Fibroblast of skin of abdomen (primary cell): ENCODE measurements around the gene ADARB1.
"Not testable (repeated sequence)": the region's sequence is repeated elsewhere in the genome, so short reads cannot be mapped to it uniquely, and the experiment has no call there.

Experiments used
- DNase-seq: peaks from one replicate; pipeline ENCODE4 v3.0.0-alpha.2; 2013

Gene ADARB1

DNA sequence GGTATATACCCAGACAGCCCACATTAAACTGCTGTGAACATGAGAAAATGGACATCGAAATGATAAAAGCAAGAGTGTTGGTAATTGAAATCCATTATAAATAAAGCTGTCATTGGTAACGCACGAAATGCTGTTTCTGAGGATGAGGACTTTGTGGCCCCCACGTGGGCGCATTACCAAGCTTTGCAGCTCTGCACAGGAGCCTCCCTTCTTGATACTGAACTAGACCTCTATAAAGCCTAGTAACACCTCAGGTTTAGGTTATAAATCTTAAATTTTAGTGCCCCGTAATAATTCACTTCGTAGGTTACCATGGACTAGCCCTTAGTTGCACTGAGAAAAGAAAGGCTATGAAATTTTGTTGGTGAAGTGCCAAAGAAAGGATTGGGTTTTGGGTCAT, 45.4 kb downstream of the ADARB1 start:
- DNase-seq: no peak

- DNase-seq: no peak
Measured at GRCh38 chr21:45120975-45121374, 46.6 kb downstream of the ADARB1 start.

DNA sequence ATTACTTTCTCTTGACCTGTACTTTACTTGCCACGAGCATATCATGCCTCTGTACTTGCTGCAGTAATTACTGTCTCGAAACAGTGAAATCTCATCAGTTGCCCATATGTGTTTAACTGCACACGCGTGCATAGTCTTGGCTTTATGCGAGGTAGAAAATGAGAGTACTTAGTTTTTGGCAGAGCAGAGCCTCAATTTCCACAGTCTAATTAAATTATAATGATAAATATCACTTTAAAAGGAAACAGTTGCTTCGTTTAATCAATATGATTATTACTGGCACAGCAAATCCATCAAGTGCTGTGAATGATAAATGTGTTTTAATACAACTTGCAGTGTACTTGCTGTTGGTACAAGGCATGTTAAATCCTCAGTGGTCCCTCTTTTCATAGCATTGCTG, 47.6 kb downstream of the ADARB1 start:
- no peak for DNase-seq

DNA sequence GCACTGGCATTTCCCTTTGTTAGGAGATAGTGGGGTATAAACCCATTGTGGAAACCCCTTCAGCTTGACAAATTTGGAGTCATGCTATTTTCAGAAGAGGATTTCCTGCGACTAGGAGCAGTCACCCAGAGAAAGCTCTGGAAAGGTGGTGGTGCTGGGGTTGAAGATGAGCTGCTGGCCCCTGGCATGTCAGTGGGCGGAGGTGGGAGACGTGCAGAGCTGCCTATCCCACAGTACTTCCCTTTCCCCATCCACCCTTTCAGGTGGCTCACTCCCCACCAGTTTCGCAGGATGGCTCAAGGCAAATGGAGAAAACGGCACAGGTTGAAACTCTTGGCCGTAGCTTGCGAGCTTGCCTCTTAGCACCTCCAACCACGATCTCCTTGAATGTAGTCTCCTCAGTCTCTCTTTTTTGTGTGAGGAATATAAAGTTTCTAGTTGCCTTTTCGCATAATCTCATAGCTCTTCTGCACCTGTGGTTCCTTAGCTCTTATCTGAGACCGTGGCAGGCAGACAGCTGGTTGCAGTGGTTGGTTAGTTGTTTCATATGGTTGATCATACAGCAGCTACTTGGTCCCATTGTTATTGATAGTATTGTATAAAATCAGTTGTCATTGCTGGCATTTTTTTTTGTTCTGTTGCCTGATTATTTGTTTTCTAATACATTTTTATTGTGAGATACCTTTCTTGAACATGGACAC, 48.2 kb downstream of the ADARB1 start:
- DNase-seq: no peak

GRCh38 chr21:45123440-45123839, 49.1 kb downstream of the ADARB1 start:
- no peak for DNase-seq

DNA sequence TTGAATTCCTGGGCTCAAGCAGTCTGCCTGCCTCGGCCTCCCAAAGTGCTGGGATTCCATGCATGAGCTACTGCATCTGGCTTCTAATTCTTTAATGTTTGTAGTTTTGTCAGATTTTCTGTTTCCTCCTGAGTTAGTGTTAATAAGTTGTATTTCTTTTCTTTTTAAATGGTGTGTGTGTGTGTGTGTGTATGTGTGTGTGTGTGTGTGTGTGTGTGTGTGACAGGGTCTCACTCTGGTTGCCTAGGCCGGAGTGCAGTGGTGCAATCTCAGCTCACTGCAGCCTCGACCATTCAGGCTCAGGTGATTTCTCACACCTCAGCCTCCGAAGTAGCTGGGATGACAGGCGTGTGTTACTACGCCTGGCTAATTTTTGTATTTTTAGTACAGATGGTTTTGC, 50.2 kb downstream of the ADARB1 start:
- DNase-seq: no peak

DNA sequence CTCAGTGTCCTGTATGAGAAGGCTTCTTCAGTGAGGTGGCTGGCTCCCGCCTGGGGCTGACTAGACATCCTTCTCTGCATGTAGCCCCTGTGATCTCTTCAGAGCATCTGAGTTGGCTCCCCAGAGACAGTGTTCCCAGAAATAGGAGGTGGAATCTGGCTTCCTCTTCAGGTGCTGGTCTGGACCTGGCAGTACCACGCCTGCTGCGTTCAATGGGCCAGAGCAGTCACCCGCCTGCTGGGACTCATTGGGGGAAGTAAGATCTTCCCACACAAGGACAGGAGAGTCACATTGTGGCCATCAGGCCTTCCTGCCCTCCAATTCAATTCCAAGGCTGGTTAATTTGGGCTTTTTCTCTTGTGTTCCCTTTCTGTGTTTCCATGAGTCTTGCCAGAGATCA, 51.0 kb downstream of the ADARB1 start:
- DNase-seq: no peak

DNA sequence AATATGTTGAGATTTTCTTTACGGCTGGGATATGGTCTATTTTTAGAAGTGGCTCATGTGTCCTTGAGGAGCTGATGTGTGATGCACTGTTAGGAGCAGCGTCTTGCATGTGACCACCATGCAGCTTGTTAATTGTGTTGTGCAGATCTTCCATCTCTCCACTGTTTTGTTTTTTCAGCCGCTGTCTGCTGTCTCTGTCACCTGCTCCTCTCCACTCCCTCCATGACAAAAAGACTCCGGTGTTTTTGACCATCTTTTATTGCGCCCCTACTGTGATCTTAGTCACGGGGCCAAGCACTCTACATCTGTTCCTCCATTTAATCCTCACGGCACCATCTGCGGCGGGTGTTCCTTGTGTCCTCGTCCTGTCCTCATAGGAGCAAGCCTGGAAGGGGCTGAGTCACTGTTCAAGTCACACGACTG, 51.8 kb downstream of the ADARB1 start:
- DNase-seq: no peak

GRCh38 chr21:45126983-45127382, 52.6 kb downstream of the ADARB1 start:
- no peak for DNase-seq

- no peak for DNase-seq
Measured at GRCh38 chr21:45127937-45128336, 53.6 kb downstream of the ADARB1 start.

GRCh38 chr21:45128613-45129188, 54.3 kb downstream of the ADARB1 start:
- DNase-seq: peak; percentile 64

DNA sequence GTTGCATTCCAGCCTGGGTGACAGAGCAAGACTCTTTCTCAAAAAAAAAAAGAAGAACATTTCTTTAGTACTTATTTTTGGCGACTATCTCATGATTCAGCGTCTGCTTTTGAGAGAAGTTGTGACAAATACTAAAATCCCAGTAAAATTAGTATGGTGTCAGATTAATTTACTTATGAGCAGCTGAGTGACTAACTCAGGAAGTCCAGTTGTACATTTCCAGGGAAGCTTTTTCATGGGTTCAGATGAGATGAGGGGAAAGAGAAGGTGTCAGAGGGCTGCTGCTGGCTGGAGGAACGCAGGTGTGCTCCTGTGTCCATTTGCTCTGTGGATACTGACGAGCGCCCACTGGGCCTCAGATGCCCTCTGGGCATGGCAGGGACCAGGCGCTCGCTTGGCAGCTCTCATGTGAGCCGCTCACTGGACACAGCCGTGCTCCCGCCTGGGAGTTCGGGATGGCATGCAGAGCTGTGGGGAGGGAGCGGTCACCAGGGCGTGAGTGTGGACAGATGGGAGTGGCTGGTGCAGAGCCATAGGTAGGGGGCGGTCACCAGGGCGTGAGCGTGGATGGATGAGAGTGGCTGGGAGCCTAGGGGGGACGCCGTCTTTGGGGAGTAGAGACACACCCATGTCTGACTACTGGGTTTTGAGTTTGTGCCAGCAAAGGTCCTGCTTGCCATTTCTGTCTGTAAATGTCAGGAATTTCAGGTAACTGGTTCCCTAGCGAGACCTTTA, 55.0 kb downstream of the ADARB1 start:
- DNase-seq: peak; percentile 71

GRCh38 chr21:45130324-45130774, 56.0 kb downstream of the ADARB1 start:
- peak; percentile 77 for DNase-seq

- no peak for DNase-seq
Measured at GRCh38 chr21:45131537-45131999, 57.2 kb downstream of the ADARB1 start.

DNA sequence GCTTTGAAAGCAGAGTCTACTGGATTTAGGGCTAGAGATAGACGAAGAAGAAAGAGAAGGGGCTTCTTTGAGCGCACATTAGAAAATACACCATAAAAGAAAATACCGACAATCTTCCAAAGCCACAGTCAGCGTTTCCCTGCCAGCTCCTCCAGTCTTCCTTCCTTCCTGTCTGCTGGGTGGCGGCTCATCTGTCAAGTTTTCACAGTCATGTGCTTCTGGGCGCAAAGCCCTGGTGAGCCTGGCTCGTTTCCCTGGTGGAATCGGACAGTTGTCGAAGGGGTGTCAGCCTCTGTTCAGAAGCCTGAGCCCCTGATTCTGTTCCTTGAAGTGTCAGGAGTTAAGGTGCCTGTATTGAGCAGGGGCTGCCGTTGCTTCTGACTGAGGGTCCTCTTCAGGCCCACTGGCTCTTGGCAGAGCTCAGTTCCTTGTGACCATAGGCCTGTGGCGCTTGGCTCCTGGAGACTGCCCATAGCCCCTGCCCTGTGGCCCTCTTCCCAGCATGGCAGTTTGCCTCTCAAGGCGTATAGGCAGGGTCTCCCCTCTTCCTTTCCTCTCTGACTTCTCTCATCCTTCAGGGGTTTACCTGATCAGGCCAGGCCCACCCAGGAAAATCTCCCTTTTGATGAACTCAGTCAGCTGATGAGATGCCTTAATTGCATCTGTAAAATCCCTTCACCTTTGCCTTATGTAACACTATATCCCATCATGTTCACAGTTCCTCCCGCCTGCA, 58.6 kb downstream of the ADARB1 start:
- DNase-seq: peak; percentile 58

GRCh38 chr21:45133574-45134278, 59.3 kb downstream of the ADARB1 start:
- DNase-seq: not testable (repeated sequence)

- DNase-seq: no peak
Measured at GRCh38 chr21:45134279-45135076, 60.1 kb downstream of the ADARB1 start.

- DNase-seq: no peak
Measured at GRCh38 chr21:45135122-45135521, 60.7 kb downstream of the ADARB1 start.

- DNase-seq: no peak
Measured at GRCh38 chr21:45135868-45136267, 61.5 kb downstream of the ADARB1 start.

DNA sequence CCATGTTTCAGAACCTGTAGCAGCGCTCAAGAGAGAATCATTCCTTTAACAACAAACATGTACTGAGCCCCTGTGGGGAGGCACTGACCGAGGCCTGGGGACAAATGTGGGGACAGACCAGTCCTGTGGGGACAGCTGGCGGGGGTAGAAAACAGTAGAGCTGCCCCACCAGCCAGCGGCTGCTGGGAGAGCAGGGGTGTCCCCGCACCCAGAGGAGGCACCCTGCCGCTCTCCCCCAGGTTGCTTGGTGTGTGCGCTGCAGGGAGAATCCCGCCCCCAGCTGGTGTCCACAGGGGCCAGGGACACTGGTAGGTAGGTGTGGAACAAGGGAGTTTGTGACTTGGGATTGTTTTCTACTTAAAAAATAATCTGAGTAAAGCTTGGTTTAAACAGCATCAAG, 62.1 kb downstream of the ADARB1 start:
- DNase-seq: no peak

- DNase-seq: peak; percentile 91
Measured at GRCh38 chr21:45136927-45137611, 62.7 kb downstream of the ADARB1 start.
